ENCODE measurements around the gene USP31. TPM values are rescaled to one million over a fixed set of nuclear protein-coding genes. Genes with fewer than 3 reads are reported as not detected.

The USP31 gene
- total and polyA plus RNA-seq, 2 of the 13 experiments (the other 11 are each of a cell fraction or from before 2014, with no cell fraction given), result 22.5 to 23.3 TPM

- TF ChIP-seq ZKSCAN5 (CRISPR knock-in tag; IDR thresholded peaks at IDR 0.05) (no peak), ZFX (CRISPR knock-in tag; IDR thresholded peaks at IDR 0.05; ENCODE audit: low read depth) (peak; percentile 65), PAWR (CRISPR knock-in tag; IDR thresholded peaks at IDR 0.05; ENCODE audit: borderline replicate concordance) (0 out of 2 replicates have a peak, but pooled peaks have one; percentile 58), KAT7 (CRISPR knock-in tag; IDR thresholded peaks at IDR 0.05; ENCODE audit: borderline replicate concordance) (peak; percentile 62; the same call in 1 of the 2 replicates), ZNF713 (CRISPR knock-in tag; IDR thresholded peaks at IDR 0.05) (peak; percentile 67; the same call in 1 of the 2 replicates), RBM39 (IDR thresholded peaks at IDR 0.05; ENCODE audit: low read depth, low read length, poor library complexity, severe bottlenecking) (peak; percentile 57), YEATS4 (CRISPR knock-in tag; IDR thresholded peaks at IDR 0.05; ENCODE audit: borderline replicate concordance) (peak; percentile 23; the same call in 1 of the 2 replicates), ZNF557 (CRISPR knock-in tag; IDR thresholded peaks at IDR 0.05) (no peak), TFDP1 (CRISPR knock-in tag; IDR thresholded peaks at IDR 0.05; ENCODE audit: borderline replicate concordance) (peak; percentile 55; the same call in 1 of the 2 replicates), MLXIP (CRISPR knock-in tag; IDR thresholded peaks at IDR 0.05; ENCODE audit: borderline replicate concordance) (no peak), ZNF282 (IDR thresholded peaks at IDR 0.05; ENCODE audit: partially characterized antibody) (no peak), ZNF768 (CRISPR knock-in tag; IDR thresholded peaks at IDR 0.05) (peak; percentile 83), SMARCC2 (IDR thresholded peaks at IDR 0.05) (no peak), BORCS8-MEF2B (CRISPR knock-in tag; IDR thresholded peaks at IDR 0.05) (peak; percentile 64; the same call in 1 of the 2 replicates), MIER2 (CRISPR knock-in tag; IDR thresholded peaks at IDR 0.05) (peak; percentile 80; the same call in 1 of the 2 replicates), EEA1 (CRISPR knock-in tag; IDR thresholded peaks at IDR 0.05; ENCODE audit: borderline replicate concordance) (no peak; the same call in none of the 2 replicates), NR2C2 (CRISPR knock-in tag; IDR thresholded peaks at IDR 0.05; ENCODE audit: borderline replicate concordance) (0 out of 2 replicates have a peak, but pooled peaks have one; percentile 19), ARID5B (CRISPR knock-in tag; IDR thresholded peaks at IDR 0.05) (peak; percentile 53; the same call in 1 of the 2 replicates), ZNF567 (CRISPR knock-in tag; IDR thresholded peaks at IDR 0.05; ENCODE audit: borderline replicate concordance) (0 out of 2 replicates have a peak, but pooled peaks have one; percentile 37)
- TF ChIP-seq, protein P1, sequence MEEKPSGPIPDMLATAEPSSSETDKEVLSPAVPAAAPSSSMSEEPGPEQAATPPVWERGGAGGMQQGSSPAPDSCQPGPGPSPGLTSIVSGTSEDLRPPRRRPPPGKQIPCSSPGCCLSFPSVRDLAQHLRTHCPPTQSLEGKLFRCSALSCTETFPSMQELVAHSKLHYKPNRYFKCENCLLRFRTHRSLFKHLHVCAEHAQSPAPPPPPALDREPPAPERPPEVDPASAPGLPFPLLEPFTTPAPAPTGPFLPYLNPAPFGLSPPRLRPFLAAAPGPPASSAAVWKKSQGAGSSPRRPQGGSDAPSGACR (CRISPR knock-in tag; IDR thresholded peaks at IDR 0.05), result no peak
- TF ChIP-seq, protein P2, sequence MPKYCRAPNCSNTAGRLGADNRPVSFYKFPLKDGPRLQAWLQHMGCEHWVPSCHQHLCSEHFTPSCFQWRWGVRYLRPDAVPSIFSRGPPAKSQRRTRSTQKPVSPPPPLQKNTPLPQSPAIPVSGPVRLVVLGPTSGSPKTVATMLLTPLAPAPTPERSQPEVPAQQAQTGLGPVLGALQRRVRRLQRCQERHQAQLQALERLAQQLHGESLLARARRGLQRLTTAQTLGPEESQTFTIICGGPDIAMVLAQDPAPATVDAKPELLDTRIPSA (CRISPR knock-in tag; IDR thresholded peaks at IDR 0.05; ENCODE audit: borderline replicate concordance), result no peak
Observed at GRCh38 chr16:23182206-23182678, 33.0 kb upstream of the USP31 start (continued).

Data from HepG2 (cell line).